HG03432 (cell line): Measurements from ENCODE around the gene USP40.
"Not testable (repeated sequence)": the region's sequence is repeated elsewhere in the genome, so short reads cannot be mapped to it uniquely, and the experiment has no call there.

ENCODE experiments used
- ATAC-seq: cut with Tn5 transposase; IDR thresholded peaks from one replicate; pipeline ENCODE4 v1.9.1; 2021; ENCODE audit warnings: mild to moderate bottlenecking, moderate library complexity; ENCODE audit not compliant: unreplicated experiment

The USP40 gene, protein sequence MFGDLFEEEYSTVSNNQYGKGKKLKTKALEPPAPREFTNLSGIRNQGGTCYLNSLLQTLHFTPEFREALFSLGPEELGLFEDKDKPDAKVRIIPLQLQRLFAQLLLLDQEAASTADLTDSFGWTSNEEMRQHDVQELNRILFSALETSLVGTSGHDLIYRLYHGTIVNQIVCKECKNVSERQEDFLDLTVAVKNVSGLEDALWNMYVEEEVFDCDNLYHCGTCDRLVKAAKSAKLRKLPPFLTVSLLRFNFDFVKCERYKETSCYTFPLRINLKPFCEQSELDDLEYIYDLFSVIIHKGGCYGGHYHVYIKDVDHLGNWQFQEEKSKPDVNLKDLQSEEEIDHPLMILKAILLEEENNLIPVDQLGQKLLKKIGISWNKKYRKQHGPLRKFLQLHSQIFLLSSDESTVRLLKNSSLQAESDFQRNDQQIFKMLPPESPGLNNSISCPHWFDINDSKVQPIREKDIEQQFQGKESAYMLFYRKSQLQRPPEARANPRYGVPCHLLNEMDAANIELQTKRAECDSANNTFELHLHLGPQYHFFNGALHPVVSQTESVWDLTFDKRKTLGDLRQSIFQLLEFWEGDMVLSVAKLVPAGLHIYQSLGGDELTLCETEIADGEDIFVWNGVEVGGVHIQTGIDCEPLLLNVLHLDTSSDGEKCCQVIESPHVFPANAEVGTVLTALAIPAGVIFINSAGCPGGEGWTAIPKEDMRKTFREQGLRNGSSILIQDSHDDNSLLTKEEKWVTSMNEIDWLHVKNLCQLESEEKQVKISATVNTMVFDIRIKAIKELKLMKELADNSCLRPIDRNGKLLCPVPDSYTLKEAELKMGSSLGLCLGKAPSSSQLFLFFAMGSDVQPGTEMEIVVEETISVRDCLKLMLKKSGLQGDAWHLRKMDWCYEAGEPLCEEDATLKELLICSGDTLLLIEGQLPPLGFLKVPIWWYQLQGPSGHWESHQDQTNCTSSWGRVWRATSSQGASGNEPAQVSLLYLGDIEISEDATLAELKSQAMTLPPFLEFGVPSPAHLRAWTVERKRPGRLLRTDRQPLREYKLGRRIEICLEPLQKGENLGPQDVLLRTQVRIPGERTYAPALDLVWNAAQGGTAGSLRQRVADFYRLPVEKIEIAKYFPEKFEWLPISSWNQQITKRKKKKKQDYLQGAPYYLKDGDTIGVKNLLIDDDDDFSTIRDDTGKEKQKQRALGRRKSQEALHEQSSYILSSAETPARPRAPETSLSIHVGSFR

DNA sequence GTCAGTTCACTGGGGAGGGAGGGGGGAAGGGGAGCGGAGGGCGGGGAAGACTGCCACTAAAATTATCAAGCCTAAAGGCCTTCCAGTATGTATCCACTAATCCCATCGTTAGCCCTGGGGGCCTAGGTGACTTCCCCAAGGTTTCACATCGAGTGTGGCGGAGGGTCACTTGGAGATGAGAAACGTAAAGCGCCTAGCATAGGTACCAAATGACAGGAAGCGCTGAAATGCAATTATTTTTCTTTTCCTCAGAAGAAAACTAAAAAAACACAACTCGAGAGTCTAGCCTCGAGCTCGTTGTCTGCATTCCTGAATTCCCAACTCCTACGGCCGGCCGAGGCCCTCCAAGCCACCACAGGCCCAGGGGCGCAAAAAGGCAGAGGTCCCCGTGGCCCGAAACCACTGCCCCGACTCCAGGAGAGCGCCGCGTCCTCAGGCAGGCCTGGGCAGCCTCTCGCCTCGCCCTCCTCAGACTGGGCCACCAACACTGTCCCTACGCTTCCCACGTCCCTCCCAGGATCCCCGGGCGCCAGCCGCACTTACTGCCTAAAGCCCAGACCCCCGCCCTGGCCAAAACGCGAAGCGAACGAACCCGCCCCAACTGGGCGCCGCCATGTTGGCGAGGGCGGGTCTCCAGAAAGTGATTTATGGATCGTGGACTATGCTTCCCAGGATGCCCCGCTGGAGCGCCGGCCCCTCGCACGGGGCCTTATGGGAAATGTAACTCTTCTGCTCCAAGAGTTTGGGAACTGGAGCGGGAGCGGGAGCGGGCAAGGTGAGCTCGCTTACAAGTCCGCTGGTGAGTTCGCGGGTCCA lies at the start of gene USP40:
TSS of gene USP40 (minus strand) at position 642 of the 816 bp plus-strand sequence. CDS start 1,228 bp downstream, outside the sequence.
- peak; percentile 94 for ATAC-seq

DNA sequence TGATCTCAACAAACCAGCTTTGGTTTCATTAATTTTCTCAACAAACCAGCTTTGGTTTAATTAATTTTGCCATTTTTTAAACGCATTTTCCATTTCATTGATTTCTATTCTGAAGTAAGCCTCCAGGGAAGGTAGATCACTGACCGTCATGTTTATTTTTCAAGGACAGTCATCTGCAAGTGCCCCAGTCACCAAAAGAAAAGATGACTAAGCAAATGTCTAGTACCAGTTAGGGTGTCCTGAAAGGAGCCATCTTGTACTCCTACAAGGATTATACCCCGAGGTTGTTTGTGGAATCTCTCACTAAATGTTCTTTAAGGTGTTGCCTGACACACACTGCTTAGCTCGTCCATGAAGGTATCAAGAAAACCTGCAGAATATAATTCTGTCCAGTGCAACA lies 44.7 kb upstream of the USP40 start:
- no peak for ATAC-seq

DNA sequence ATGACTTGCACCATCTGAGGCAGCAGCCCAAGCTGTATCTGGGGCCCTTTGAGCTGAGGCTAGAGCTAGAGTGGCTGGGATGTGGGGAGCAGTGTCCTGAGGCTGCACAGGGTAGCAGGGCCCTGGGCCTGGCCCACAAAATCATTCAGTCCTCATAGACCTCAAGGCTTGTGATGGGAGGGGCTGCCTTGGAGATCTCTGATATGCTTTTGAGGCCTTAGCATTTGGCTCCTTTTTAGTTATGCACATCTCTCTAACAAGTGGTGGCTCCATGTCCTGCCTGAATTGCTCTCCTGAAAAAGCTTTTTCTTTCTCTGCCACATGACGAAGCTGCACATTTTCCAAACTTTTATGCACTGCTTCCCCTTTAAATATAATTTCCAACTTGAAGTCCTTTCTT lies 39.1 kb upstream of the USP40 start:
- ATAC-seq = no peak

DNA sequence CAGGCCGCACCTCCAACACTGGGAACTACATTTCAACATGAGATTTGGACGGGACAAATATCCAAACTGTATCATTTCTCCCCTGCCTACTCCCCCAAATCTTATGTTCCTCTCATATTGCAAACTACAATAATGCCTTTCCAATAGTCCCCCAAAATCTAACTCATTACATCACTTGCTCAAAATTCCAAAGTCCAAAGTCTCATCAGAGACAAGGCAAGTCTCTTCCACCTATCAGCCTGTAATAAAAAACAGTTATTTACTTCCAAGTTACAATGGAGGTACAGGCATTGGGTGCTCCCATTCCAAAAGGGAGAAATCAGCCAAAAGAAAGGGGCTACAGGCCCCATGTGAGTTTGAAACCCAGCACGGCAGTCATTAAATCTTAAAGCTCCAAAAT lies 38.2 kb upstream of the USP40 start:
- no peak for ATAC-seq

DNA sequence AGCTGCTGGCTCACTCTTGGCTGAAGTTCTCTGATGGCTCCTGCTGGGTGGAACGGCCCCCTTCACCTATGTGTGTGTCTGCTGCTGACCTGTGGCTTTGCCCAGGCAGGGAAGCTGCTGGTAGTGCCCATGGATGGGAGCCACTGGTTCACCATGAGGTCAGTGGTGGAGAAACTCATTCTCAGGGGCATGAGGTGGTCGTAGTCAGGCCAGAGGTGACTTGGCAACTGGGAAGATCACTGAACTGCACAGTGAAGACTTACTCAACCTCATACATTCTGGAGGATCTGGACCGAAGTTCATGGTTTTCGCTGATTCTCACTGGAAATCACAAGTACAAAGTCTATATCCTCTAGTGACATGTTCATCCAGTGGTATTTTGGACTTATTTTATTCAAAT lies 36.9 kb upstream of the USP40 start:
- no peak for ATAC-seq

DNA sequence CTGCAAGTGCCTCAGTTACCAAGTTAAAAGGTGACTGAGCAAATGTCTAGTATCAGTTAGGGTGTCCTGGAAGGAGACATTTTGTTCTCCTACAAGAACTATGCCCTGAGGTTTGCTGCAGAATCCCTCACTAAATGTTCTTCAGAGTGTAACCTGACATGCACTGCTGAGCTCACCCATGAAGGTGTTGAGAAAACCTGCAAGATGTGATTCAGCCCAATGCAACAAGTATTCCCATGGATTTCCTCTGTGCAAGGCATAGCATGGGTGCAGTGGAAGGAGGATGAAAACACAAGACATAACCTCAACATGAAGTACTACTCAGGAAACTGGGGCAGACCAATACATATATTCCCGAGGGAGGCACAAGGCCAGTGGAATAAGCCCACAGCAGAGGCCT lies 35.5 kb upstream of the USP40 start:
- no peak for ATAC-seq

DNA sequence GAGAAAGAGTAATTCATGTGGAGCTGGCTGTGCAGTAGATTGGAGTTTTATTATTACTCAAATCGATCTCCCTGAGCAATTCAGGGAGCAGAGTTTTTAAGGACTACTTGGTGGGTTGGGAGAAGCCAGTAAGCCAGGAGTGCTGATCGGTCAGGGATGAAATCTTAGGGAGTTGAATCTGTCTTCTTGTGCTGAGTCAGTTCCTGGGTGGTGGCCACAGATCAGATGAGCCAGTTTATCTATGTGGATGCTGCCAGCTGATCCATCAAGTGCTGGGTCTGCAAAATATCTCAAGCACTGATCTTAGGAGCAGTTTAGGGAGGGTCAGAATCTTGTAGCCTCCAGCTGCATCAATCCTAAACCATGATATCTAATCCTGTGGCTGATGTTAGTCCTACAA lies 33.8 kb upstream of the USP40 start:
- no peak for ATAC-seq

DNA sequence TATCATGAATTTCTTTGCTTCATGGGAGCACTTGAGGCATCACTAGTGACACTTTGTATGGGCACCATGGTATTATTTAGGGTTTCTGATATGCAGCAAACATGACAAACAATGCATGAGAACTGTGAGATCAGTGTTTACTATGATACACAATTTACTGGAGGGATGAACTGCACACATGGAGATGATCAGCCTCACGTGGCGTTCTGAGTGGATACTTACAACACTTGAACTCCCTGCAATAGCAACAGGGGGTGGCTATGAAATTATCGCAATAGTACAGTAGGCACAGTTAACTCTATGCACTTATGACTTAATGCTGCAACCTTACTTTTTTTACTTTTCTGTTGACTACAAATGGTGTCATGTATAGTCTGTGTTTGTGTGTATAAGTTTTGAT lies 32.4 kb upstream of the USP40 start:
- no peak for ATAC-seq

DNA sequence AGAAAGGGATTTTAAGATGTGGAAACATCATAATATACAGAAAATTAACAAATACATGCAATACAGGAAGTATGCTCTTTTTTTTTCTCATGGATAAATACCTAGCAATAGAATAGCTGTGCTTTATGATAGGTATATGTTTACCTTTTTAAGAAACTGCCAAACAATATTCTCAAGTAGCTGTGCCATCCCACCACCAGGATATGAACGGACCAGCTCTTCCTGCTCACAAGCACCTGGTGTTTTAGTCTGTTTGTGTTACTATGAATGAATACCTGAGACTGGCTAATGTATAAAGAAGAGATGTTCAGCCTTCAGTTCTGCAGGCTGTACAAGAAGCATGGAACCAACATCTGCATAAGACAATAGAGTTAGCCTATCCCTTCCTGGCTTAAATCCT lies 30.9 kb upstream of the USP40 start:
- no peak for ATAC-seq

DNA sequence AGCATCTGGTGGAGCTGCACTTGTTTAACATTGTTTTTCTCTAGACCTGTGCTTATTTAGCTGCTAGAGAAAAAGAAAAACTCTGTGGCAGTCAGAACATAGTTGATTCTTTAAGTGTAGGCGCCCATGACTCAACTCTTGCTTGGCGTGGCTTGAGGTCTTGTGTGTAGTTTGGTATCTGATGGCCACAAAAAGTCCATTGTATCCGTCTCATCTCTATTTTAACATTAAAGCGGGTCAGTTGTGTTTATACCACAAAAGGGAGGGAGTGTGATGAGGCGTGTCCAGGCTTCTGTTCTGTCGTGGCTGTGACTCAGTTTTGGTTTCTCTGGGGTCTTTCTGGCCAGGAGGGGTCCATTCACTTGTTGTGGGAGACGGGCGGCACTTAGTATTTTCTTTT lies 26.6 kb upstream of the USP40 start:
- peak; percentile 75 for ATAC-seq

DNA sequence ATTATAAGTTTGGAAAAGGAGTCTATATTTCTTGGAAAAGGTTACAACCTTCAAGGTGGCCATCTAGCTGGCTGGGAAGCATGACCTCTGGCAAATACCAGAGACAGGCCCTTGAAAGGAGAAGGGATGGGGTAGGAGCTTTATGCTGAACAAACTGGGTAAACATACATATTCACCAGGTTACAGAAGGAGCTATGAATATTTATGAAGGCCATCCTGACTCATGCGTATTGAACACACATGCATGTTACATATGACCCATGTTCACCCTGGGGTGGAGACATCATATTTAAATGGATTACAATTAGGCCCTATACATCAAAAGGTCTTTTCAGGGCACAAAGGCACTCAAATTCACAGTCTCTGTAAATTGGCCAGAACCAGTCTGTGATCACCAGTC lies 26.1 kb upstream of the USP40 start:
- peak; percentile 14 for ATAC-seq

DNA sequence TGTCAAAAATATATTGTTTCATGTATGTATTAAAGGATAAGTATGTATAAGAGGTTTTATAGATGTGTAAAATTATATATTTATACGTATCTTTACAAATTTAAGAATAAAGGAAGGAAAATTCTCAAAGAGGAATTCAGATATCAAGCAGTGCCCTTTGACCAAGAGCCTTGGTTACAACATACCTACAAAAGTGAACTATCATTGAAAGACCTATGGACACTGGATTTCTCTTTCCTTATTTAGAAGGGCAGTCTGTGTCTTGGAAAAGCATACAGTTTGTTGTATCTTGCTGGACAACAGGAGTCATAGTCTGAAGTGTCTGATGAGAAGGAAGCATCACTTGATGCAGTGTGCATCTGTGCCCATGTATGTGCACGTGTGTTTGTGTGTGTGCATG lies 21.8 kb upstream of the USP40 start:
- no peak for ATAC-seq

DNA sequence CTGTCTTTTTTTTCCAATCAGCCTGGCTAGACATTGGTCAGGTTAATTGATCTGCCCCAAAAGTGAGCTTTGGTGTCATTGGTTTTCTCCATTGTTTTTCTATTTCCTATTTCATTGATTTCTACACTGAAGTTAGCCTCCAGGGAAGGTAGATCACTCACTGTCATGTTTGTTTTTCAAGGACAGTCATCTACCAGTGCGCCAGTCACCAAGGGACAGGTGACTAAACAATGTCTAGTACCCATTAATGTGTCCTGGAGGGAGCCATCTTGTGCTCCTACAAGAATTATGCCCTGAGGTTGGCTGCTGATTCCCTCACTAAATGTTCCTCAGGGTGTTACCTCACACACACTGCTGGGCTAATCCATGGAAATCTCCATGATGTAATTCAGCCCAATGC lies 17.6 kb upstream of the USP40 start:
- ATAC-seq = no peak

DNA sequence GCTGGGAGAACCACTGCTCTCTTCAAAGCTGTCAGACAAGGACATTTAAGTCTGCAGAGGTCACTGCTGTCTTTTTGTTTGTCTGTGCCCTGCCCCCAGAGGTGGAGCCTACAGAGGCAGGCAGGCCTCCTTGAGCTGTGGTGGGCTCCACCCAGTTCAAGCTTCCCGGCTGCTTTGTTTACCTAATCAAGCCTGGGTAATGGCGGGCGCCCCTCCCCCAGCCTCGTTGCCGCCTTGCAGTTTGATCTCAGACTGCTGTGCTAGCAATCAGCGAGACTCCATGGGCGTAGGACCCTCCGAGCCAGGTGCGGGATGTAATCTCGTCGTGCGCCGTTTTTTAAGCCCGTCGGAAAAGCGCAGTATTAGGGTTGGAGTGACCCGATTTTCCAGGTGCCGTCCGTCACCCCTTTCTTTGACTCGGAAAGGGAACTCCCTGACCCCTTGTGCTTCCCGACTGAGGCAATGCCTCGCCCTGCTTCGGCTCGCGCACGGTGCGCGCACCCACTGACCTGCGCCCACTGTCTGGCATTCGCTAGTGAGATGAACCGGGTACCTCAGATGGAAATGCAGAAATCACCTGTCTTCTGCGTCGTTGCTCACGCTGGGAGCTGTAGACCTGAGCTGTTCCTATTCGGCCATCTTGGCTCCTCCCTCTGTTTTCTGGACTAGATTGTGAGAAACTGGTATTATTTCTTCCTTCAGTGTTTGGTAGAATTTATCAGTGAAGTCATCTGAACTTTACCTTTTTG lies 16.8 kb upstream of the USP40 start:
- ATAC-seq = not testable (repeated sequence)

DNA sequence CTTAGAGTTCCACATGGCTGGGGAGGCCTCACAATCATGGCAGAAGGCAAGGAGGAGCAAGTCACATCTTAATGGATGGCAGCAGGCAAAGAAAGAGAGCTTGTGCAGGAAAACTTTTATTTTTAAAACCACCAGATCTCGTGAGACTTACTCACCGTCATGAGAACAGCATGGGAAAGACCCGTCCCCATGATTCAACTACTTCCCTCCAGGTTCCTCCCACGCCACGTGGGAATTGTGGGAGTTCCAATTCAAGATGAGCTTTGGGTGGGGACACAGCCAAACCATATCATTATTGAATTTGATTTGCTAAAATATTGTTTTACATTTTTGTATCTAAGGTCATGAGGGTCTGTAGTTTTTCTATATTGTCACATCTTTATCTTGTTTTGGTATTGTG lies 10.8 kb upstream of the USP40 start:
- ATAC-seq = not testable (repeated sequence)

DNA sequence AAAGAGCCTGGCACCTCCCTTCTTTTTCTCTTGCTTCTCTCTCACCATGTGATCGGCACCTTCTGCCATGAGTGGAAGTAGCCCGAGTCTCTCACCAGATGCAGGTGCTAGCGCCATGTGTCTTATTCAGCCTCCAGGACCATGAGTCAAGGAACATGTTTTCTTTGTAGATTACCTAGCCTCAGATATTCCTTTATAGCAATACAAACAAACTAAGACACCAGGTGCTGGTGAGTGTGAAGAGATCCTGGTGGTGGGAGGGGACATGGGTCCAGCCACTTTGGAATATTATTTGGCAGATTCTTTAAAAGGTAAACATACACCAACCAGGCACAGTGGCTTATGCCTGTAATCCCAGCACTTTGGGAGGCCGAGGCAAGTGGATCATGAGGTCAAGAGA lies 5.9 kb upstream of the USP40 start:
- no peak for ATAC-seq

DNA sequence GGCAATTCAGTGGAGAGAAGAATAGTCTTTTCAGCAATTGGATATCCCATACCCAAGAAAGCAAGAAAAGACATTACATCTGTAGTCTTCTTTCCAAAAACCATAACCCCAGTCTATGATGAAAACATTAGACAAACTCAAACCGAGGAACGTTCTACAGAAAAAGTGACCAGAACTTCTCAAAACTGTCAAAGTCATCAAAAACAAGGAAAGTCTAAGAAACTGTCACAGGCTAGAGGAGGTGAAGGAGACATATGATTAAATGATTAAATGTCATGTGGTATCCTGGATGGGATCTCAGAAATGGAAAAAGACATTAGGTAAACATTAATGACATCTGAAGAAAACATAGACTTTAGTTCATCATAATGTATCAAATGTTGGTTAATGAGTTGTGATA lies 4.9 kb upstream of the USP40 start:
- ATAC-seq = no peak

DNA sequence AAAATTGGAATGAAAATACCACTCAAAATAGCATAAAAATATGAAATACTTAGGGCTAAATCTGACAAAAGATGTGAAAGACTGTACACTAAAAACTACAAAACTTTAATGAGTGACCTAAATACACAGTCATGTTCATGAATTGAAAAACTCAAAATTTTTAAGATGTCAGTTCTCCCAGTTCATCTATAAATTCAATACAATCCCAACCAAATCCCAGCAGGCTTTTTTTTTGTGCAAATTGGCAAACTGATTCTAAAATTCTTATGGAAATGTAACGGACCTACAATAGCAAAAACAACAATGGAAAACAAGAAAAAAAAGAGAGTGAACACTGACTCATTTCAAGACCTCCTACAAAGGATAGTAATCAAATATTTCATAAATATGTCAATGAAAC lies 4.4 kb upstream of the USP40 start:
- no peak for ATAC-seq

DNA sequence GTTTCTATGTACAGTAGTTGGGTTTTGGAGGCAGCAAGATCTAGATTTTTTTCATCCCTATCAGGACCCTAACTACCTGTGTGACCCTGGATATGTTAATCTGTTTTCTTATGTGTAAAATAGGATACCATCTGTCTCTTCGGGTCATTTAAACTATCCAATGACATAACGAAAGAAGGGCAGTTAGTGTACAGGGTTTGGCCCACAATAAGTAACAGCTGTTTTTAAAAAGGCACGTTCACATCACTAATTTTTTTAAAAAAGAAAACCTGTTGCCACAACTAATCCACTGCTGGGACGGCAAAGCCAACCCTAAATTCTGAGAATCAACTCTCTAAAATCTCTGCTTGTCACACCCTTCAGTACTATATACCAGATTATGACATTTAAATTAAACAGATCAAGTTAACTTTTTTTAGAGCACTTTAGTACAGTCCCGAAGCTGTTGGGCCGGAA lies 869 bp downstream of the USP40 start:
- peak; percentile 30 for ATAC-seq
